Renal cortex interstitium (tissue), 11 donors: ENCODE results near the gene SLC45A1. TPM values are rescaled to one million over a fixed set of nuclear protein-coding genes. Genes with fewer than 3 reads are reported as not detected.

ENCODE experiments used
- DNase-seq, 11 donors: peaks; one replicate each; pipeline ENCODE4 v3.0.0-alpha.2; 2013; ENCODE audit warnings: low read depth in 9 of 11, low spot score in 4 of 11; ENCODE audit errors: extremely low read depth in 1 of 11
- polyA plus RNA-seq, 3 donors: library from polyadenylated mRNA; unstranded; fragments of 120-200 nt; gene quantifications; one replicate each; pipeline ENCODE4 v1.2.1, GENCODE V29; 2013; ENCODE audit not compliant: insufficient read length in 3 of 3

Gene SLC45A1
- polyA plus RNA-seq, 3 donors = 2.6 to 3.4 (median 3.0) TPM

- no peak for DNase-seq
Observed at GRCh38 chr1:8348047-8348776, 30.3 kb downstream of the SLC45A1 start.

GRCh38 chr1:8348777-8349472 lies 31.0 kb downstream of the SLC45A1 start:
- DNase-seq = peak in 3 of 11 donors; percentile 65 to 76 (median 67)

- no peak for DNase-seq
Observed at GRCh38 chr1:8349473-8349865, 31.6 kb downstream of the SLC45A1 start.

- DNase-seq = no peak
Observed at GRCh38 chr1:8349961-8350360, 32.0 kb downstream of the SLC45A1 start.

GRCh38 chr1:8350914-8351684 lies 33.2 kb downstream of the SLC45A1 start:
- no peak for DNase-seq

- no peak for DNase-seq
Observed at GRCh38 chr1:8351693-8352470, 34.0 kb downstream of the SLC45A1 start.

GRCh38 chr1:8352471-8352845 lies 34.5 kb downstream of the SLC45A1 start:
- no peak for DNase-seq

GRCh38 chr1:8352886-8353785 lies 35.2 kb downstream of the SLC45A1 start:
- DNase-seq = no peak

GRCh38 chr1:8354038-8354437 lies 36.1 kb downstream of the SLC45A1 start:
- DNase-seq = no peak

GRCh38 chr1:8355439-8356255 lies 37.7 kb downstream of the SLC45A1 start:
- no peak for DNase-seq

GRCh38 chr1:8356256-8357209 lies 38.6 kb downstream of the SLC45A1 start:
- no peak for DNase-seq

GRCh38 chr1:8357329-8358101 lies 39.6 kb downstream of the SLC45A1 start:
- DNase-seq = no peak

GRCh38 chr1:8358241-8358896 lies 40.5 kb downstream of the SLC45A1 start:
- DNase-seq = no peak

- DNase-seq = no peak
Observed at GRCh38 chr1:8358897-8359616, 41.1 kb downstream of the SLC45A1 start.
